ENCODE measurements around the gene CFAP99.

Gene CFAP99

GRCh38 chr4:2436301-2436700 is 17.5 kb downstream of the CFAP99 start:
- peak; percentile 86 for ATAC-seq
- TF ChIP-seq GLIS3 (CRISPR knock-in tag; IDR thresholded peaks at IDR 0.05) (no peak), PPARA (CRISPR knock-in tag; IDR thresholded peaks at IDR 0.05; ENCODE audit: borderline replicate concordance) (no peak), ZFP3 (CRISPR knock-in tag; IDR thresholded peaks at IDR 0.05) (no peak), RARB (CRISPR knock-in tag; IDR thresholded peaks at IDR 0.05) (no peak)

DNA sequence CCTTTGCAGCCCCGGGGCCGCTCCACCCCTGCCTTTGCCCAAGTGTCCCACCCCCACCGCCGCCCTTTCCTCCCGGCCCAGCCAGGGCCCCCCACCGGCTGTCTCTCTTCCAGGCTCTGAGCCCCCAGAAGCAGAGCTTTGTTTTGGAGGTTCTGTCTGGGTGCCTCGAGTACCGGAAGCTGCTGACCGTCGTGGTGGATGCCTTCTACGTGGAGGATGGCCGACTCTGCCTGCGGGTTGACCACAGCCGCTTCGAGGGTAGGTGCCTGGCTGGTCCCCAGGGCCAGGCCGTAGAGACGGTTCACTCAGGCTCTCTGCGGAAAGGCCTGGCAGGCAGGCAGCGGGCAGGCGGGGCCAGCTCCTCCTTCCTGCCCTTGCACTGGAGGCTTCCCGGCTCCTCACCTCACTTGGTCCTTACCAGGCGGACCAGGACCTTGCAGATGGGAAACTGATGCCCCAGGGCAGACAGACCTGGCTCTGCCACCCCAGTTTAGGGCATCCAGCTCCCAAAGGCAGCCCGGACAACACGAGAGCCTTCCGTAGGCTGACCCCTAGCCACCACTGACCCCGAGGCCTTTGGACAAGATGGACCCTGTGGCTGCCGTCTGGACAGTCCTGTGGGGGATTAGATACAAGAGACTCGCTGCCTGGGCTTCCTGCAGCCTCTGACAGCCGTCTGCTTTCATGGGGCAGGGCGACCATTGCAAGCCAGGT is 18.2 kb downstream of the CFAP99 start:
- ATAC-seq, result no peak
- no peak for TF ChIP-seq ZNF565 (CRISPR knock-in tag; conservative IDR thresholded peaks at IDR 0.05; ENCODE audit: low read depth)
- no peak for TF ChIP-seq ZNF8 (CRISPR knock-in tag; IDR thresholded peaks at IDR 0.05)
- no peak for TF ChIP-seq TSHZ2 (CRISPR knock-in tag; IDR thresholded peaks at IDR 0.05)
- no peak for TF ChIP-seq ARNTL (CRISPR knock-in tag; IDR thresholded peaks at IDR 0.05; ENCODE audit: borderline replicate concordance, low read depth)
- TF ChIP-seq ZC3H10 (CRISPR knock-in tag; IDR thresholded peaks at IDR 0.05), result no peak
- no peak for TF ChIP-seq SNAI2 (CRISPR knock-in tag; IDR thresholded peaks at IDR 0.05)
- no peak for TF ChIP-seq OSR1 (CRISPR knock-in tag; IDR thresholded peaks at IDR 0.05)
- TF ChIP-seq, protein P1, sequence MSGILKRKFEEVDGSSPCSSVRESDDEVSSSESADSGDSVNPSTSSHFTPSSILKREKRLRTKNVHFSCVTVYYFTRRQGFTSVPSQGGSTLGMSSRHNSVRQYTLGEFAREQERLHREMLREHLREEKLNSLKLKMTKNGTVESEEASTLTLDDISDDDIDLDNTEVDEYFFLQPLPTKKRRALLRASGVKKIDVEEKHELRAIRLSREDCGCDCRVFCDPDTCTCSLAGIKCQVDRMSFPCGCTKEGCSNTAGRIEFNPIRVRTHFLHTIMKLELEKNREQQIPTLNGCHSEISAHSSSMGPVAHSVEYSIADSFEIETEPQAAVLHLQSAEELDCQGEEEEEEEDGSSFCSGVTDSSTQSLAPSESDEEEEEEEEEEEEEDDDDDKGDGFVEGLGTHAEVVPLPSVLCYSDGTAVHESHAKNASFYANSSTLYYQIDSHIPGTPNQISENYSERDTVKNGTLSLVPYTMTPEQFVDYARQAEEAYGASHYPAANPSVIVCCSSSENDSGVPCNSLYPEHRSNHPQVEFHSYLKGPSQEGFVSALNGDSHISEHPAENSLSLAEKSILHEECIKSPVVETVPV (CRISPR knock-in tag; IDR thresholded peaks at IDR 0.05), result no peak
- TF ChIP-seq BACH2 (CRISPR knock-in tag; IDR thresholded peaks at IDR 0.05; ENCODE audit: borderline replicate concordance), result no peak
- TF ChIP-seq TCF4 (CRISPR knock-in tag; IDR thresholded peaks at IDR 0.05; ENCODE audit: borderline replicate concordance), result no peak
- TF ChIP-seq RARB (CRISPR knock-in tag; IDR thresholded peaks at IDR 0.05), result no peak
- no peak for TF ChIP-seq ZFP30 (CRISPR knock-in tag; IDR thresholded peaks at IDR 0.05)
- no peak for TF ChIP-seq POU6F1 (CRISPR knock-in tag; IDR thresholded peaks at IDR 0.05; ENCODE audit: borderline replicate concordance, low read depth)
- no peak for TF ChIP-seq PATZ1 (CRISPR knock-in tag; IDR thresholded peaks at IDR 0.05; ENCODE audit: borderline replicate concordance)
- no peak for TF ChIP-seq ZFP3 (CRISPR knock-in tag; IDR thresholded peaks at IDR 0.05)
- TF ChIP-seq CREB5 (CRISPR knock-in tag; IDR thresholded peaks at IDR 0.05; ENCODE audit: low read depth), result no peak
- TF ChIP-seq ISL1 (CRISPR knock-in tag; IDR thresholded peaks at IDR 0.05), result no peak

- TF ChIP-seq ZC3H10 (CRISPR knock-in tag; IDR thresholded peaks at IDR 0.05) (no peak), ZFP30 (CRISPR knock-in tag; IDR thresholded peaks at IDR 0.05) (no peak), ESRRG (CRISPR knock-in tag; IDR thresholded peaks at IDR 0.05) (no peak), GLIS3 (CRISPR knock-in tag; IDR thresholded peaks at IDR 0.05) (no peak), TSHZ2 (CRISPR knock-in tag; IDR thresholded peaks at IDR 0.05) (no peak), POU6F1 (CRISPR knock-in tag; IDR thresholded peaks at IDR 0.05; ENCODE audit: borderline replicate concordance, low read depth) (no peak)
- ATAC-seq, result no peak
Observed at GRCh38 chr4:2437475-2438215, 18.9 kb downstream of the CFAP99 start.

Data from SK-N-SH treated with all-trans-retinoic acid at 6 μM for 48 hours (cell line).